ENCODE results near the gene NPFF.

GRCh38 chr12:53536962-53537361 lies 29.7 kb upstream of the NPFF start:
- TF ChIP-seq NFE2L2 (conservative IDR thresholded peaks at IDR 0.05; ENCODE audit: low read length), result no peak
- TF ChIP-seq ATOH8 (CRISPR knock-in tag; IDR thresholded peaks at IDR 0.05; ENCODE audit: low read depth), result no peak
- no peak for TF ChIP-seq CTCF (IDR thresholded peaks at IDR 0.05)
- no peak for TF ChIP-seq MAX (IDR thresholded peaks at IDR 0.05)
- no peak for TF ChIP-seq EP300 (IDR thresholded peaks at IDR 0.05)
- no peak for TF ChIP-seq POLR2AphosphoS2 (conservative IDR thresholded peaks at IDR 0.05; ENCODE audit: low read length)
- no peak for TF ChIP-seq POLR2A (IDR thresholded peaks at IDR 0.05; ENCODE audit: low read length)

Measured in A549 (cell line).